Stimulated activated naive B cell treated with anti-CD40 and anti-IgM and Interleukin-4, amounts not matched to agents 10 μg/mL and 1 μg/mL and 100 μg/mL, for 72 hours (primary cell): ENCODE measurements around the gene TSPAN3.
A peak's percentile ranks its signal among the peaks of the same experiment; 100 is the strongest.

ENCODE experiments used
- ATAC-seq, 2 donors: fragments of 150-1000 bp; cut with Tn5 transposase; replicated peaks; 2 replicates each; pipeline ENCODE4 v1.10.0; 2021; ENCODE audit warnings: moderate library complexity in 1 of 2
- DNase-seq: peaks from one replicate; pipeline ENCODE4 v3.0.0; 2021
- H3K27ac Mint-ChIP-seq: one replicate; pipeline ENCODE4 v1.8.0; 2022; ENCODE audit warnings: mild to moderate bottlenecking, mixed read lengths
- H3K27me3 Mint-ChIP-seq, 2 donors: one replicate each; pipeline ENCODE4 v1.8.0; 2022; ENCODE audit warnings: mixed read lengths in 2 of 2
- H3K36me3 Mint-ChIP-seq, 2 donors: one replicate each; pipeline ENCODE4 v1.8.0; 2022; ENCODE audit warnings: mixed read lengths in 2 of 2, mild to moderate bottlenecking in 1 of 2
- H3K4me1 Mint-ChIP-seq, 2 donors: one replicate each; pipeline ENCODE4 v1.8.0; 2022; ENCODE audit warnings: mixed read lengths in 2 of 2, mild to moderate bottlenecking in 1 of 2
- H3K4me3 Mint-ChIP-seq, 2 donors: one replicate each; pipeline ENCODE4 v1.8.0; 2022; ENCODE audit warnings: mild to moderate bottlenecking in 2 of 2, mixed read lengths in 2 of 2, moderate library complexity in 1 of 2
- H3K9me3 Mint-ChIP-seq, 2 donors: one replicate each; pipeline ENCODE4 v1.8.0; 2022; ENCODE audit warnings: mixed read lengths in 2 of 2, mild to moderate bottlenecking in 1 of 2

Gene TSPAN3

GRCh38 chr15:77057685-77058084 lies 13.2 kb downstream of the TSPAN3 start:
- no peak overlapping the region for H3K4me3 Mint-ChIP-seq
- H3K4me1 Mint-ChIP-seq = peaks cover 45 to 77% of the 10 kb centered on the region in 2 donors
- DNase-seq (no peak), ATAC-seq (no peak)
- no peaks in the 10 kb centered on the region for H3K9me3 Mint-ChIP-seq
- H3K36me3 Mint-ChIP-seq = peaks cover 8 to 28% of the 10 kb centered on the region in 2 donors
- no peaks in the 10 kb centered on the region for H3K27me3 Mint-ChIP-seq
- H3K27ac Mint-ChIP-seq = no peak overlapping the region

GRCh38 chr15:77057072-77057471 lies 13.8 kb downstream of the TSPAN3 start:
- Mint-ChIP-seq H3K27ac (no peak overlapping the region), H3K36me3 (peaks cover 11 to 31% of the 10 kb centered on the region in 2 donors), H3K4me1 (peaks cover 44 to 72% of the 10 kb centered on the region in 2 donors), H3K27me3 (no peaks in the 10 kb centered on the region), H3K4me3 (no peak overlapping the region), H3K9me3 (no peaks in the 10 kb centered on the region)
- DNase-seq (no peak), ATAC-seq (no peak)

DNA sequence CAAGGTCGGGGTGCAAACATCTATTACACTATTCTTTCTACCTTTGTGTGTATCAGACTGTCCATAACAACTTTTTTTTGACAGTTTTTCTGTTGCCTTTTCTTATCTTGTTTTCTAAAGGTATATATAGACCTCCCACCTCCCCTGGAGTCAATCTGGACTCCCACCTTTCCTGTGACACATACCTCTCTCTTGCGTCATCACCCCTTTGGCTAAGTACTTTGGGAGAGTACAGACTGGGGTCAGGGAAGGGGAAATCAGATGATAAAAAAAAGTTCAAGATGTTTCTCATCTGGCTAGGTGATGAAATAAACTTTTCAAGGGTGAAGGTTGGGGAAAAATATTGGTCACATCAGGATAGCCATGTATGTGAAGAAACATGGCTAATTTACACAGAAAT lies 17.2 kb downstream of the TSPAN3 start:
- peaks cover 27 to 43% of the 10 kb centered on the region in 2 donors for H3K4me1 Mint-ChIP-seq
- no peaks in the 10 kb centered on the region for H3K9me3 Mint-ChIP-seq
- no peaks in the 10 kb centered on the region for H3K27me3 Mint-ChIP-seq
- ATAC-seq = no peak
- H3K4me3 Mint-ChIP-seq = no peak overlapping the region
- peaks cover 18 to 46% of the 10 kb centered on the region in 2 donors for H3K36me3 Mint-ChIP-seq
- H3K27ac Mint-ChIP-seq = no peak overlapping the region
- no peak for DNase-seq

DNA sequence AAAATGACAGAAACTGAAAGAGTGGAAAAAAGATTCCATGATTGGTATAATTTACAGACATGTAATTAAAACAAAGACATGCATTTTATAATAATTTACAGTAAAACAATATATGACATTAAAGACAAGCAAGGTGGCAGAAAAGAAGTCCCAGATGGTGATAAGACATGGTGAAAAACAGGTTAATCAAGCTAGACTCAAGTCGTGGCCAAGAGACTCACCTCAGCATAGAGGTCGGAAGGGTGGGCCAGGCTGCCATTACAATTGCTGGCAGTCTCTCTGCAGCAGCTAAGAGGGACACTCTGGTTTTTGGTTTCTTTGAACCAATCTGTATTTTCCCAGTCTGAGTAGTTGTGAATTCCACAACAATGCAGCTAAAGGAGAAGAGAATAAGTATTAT lies 18.4 kb downstream of the TSPAN3 start:
- no peak overlapping the region for H3K27ac Mint-ChIP-seq
- DNase-seq = no peak
- H3K36me3 Mint-ChIP-seq = peaks cover 20 to 46% of the 10 kb centered on the region in 2 donors
- peaks cover 16 to 32% of the 10 kb centered on the region in 2 donors for H3K4me1 Mint-ChIP-seq
- H3K9me3 Mint-ChIP-seq = no peaks in the 10 kb centered on the region
- no peak for ATAC-seq
- H3K27me3 Mint-ChIP-seq = no peaks in the 10 kb centered on the region
- no peak overlapping the region for H3K4me3 Mint-ChIP-seq

DNA sequence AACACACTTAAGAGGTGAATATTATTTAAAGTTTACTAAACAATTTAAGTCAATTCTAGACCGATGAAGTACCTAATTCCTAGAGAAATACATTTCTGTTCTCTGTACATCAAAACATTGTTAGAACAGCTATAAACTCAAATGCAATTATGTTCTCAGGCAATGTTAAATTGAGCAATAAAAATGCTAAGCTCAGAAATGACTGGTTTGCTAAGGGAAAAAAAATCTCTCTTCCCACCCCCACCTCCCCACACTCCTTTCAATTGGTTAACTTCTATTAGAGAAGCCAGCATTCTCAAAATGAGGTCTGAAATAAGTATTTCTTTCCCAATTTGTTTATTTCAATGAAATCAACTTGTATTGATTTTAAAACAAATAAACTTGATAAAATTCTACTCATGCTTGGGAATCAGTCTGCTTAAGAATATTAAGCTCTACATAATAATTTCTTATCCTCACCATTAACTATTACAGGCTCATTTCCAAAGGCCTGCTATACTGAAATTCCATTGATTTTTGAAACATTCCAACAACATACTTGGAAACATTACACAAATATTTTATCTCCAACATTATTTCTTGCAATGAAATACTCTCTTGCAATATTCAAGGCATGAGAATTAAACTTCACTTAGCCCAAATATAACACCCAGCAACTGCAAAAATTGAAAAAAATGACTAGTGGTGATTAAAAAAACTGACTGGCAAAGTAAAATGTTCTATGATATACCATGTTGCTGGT lies 22.6 kb downstream of the TSPAN3 start:
- no peak for ATAC-seq
- Mint-ChIP-seq H3K4me3 (no peak overlapping the region), H3K9me3 (no peaks in the 10 kb centered on the region), H3K27me3 (no peaks in the 10 kb centered on the region), H3K27ac (no peak overlapping the region), H3K36me3 (peaks cover 29 to 59% of the 10 kb centered on the region in 2 donors), H3K4me1 (peaks cover 14 to 16% of the 10 kb centered on the region in 2 donors)
- DNase-seq = no peak

- Mint-ChIP-seq H3K4me3 (no peak overlapping the region), H3K27me3 (no peaks in the 10 kb centered on the region), H3K36me3 (peaks cover 34 to 64% of the 10 kb centered on the region in 2 donors), H3K4me1 (peaks cover 20 to 24% of the 10 kb centered on the region in 2 donors), H3K9me3 (no peaks in the 10 kb centered on the region), H3K27ac (no peak overlapping the region)
- ATAC-seq = no peak
- DNase-seq = no peak
Measured at GRCh38 chr15:77046704-77047412, 24.1 kb downstream of the TSPAN3 start.

- H3K27ac Mint-ChIP-seq = no peak overlapping the region
- no peaks in the 10 kb centered on the region for H3K9me3 Mint-ChIP-seq
- DNase-seq = no peak
- H3K4me1 Mint-ChIP-seq = peaks cover 24 to 28% of the 10 kb centered on the region in 2 donors
- H3K27me3 Mint-ChIP-seq = no peaks in the 10 kb centered on the region
- H3K4me3 Mint-ChIP-seq = no peak overlapping the region
- ATAC-seq = no peak
- H3K36me3 Mint-ChIP-seq = peaks cover 40 to 64% of the 10 kb centered on the region in 2 donors
Measured at GRCh38 chr15:77045985-77046384, 24.9 kb downstream of the TSPAN3 start.

- H3K4me3 Mint-ChIP-seq = no peak overlapping the region
- peak overlapping the region; percentile 47 for H3K27ac Mint-ChIP-seq
- DNase-seq (no peak), ATAC-seq (no peak)
- no peaks in the 10 kb centered on the region for H3K9me3 Mint-ChIP-seq
- peaks cover 42 to 68% of the 10 kb centered on the region in 2 donors for H3K36me3 Mint-ChIP-seq
- H3K27me3 Mint-ChIP-seq = no peaks in the 10 kb centered on the region
- H3K4me1 Mint-ChIP-seq = peaks cover 28 to 35% of the 10 kb centered on the region in 2 donors
Measured at GRCh38 chr15:77044228-77045042, 26.5 kb downstream of the TSPAN3 start.

- ATAC-seq (no peak), DNase-seq (no peak)
- no peak overlapping the region for H3K4me3 Mint-ChIP-seq
- H3K4me1 Mint-ChIP-seq = peaks cover 32 to 35% of the 10 kb centered on the region in 2 donors
- no peaks in the 10 kb centered on the region for H3K9me3 Mint-ChIP-seq
- peak overlapping the region; percentile 72 for H3K27ac Mint-ChIP-seq
- H3K36me3 Mint-ChIP-seq = peaks cover 36 to 69% of the 10 kb centered on the region in 2 donors
- no peaks in the 10 kb centered on the region for H3K27me3 Mint-ChIP-seq
Measured at GRCh38 chr15:77042955-77043920, 27.7 kb downstream of the TSPAN3 start.

DNA sequence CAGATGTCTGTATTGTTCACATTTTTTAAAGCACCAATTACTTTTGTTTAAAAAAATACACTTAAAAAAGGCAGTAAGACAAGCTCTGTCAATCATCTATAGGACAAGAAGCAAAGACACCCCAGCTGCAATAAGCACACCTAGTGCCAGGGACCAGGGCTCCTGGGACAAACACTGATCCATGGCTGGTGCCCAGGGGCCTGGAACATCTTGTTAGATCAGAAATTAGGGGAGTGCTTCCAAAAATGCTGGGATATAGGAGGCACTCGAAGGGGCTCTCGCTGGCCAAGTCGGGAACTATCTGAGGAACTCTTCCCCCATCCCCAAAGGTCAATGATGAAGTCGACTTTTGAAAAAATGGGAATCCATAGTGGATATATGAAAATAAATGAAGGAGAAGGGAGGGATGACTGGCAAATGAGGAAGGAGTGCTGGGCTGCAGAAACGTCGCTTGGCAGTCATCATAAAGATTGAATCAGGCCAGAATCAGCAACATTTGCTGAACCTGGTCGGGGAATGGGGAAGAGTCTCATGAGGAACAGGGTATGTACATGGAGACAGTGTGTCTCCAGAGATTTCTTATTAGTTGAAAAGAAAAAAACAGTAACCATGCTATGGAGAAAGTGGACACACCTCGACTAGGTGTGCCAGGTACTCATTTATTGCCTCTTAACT lies 28.5 kb downstream of the TSPAN3 start:
- no peak for DNase-seq
- Mint-ChIP-seq H3K4me3 (no peak overlapping the region), H3K9me3 (peaks cover 1 to 2% of the 10 kb centered on the region in 2 donors), H3K36me3 (peaks cover 43 to 72% of the 10 kb centered on the region in 2 donors), H3K27me3 (no peaks in the 10 kb centered on the region), H3K27ac (peak overlapping the region; percentile 32), H3K4me1 (peaks cover 34 to 41% of the 10 kb centered on the region in 2 donors)
- no peak for ATAC-seq

GRCh38 chr15:77040673-77041072 lies 30.2 kb downstream of the TSPAN3 start:
- H3K4me1 Mint-ChIP-seq = peaks cover 38 to 50% of the 10 kb centered on the region in 2 donors
- DNase-seq = no peak
- peaks cover 2 to 4% of the 10 kb centered on the region in 2 donors for H3K9me3 Mint-ChIP-seq
- H3K4me3 Mint-ChIP-seq = no peak overlapping the region
- peak overlapping the region; percentile 72 for H3K27ac Mint-ChIP-seq
- H3K27me3 Mint-ChIP-seq = no peaks in the 10 kb centered on the region
- peak; percentile 21 to 29 for ATAC-seq
- peaks cover 54 to 77% of the 10 kb centered on the region in 2 donors for H3K36me3 Mint-ChIP-seq

GRCh38 chr15:77039848-77040247 lies 31.1 kb downstream of the TSPAN3 start:
- Mint-ChIP-seq H3K27ac (no peak overlapping the region), H3K4me3 (no peak overlapping the region), H3K9me3 (peaks cover 2 to 4% of the 10 kb centered on the region in 2 donors), H3K36me3 (peaks cover 46 to 70% of the 10 kb centered on the region in 2 donors), H3K4me1 (peaks cover 31 to 45% of the 10 kb centered on the region in 2 donors), H3K27me3 (no peaks in the 10 kb centered on the region)
- ATAC-seq (no peak), DNase-seq (no peak)

DNA sequence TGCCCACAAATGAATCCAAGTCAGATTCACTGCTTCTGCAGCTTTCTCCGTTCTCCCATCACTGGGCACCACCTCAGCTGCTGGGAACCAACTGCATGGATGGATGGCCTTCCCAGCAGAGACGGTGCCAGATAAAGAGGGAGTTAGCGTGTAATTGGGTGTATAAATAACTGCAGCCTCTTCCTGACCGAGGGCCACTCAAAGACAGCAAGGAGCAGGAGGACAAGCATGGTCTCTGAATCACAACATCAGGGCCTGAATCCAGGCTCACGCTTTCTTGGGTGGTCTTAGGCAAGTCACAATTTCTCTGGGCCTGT lies 31.7 kb downstream of the TSPAN3 start:
- Mint-ChIP-seq H3K36me3 (peaks cover 46 to 70% of the 10 kb centered on the region in 2 donors), H3K9me3 (peaks cover 2 to 4% of the 10 kb centered on the region in 2 donors), H3K4me3 (no peak overlapping the region), H3K27ac (no peak overlapping the region), H3K4me1 (peaks cover 32 to 42% of the 10 kb centered on the region in 2 donors), H3K27me3 (no peaks in the 10 kb centered on the region)
- DNase-seq (no peak), ATAC-seq (no peak)
